IPS-18a (cell line): ENCODE measurements around the gene ETV2.

Experiments
- H3K27ac ChIP-seq: one replicate; pipeline ENCODE4 v1.5.1; 2013; ENCODE audit warnings: low read length
- H3K27me3 ChIP-seq: one replicate; pipeline ENCODE4 v1.6.1; 2013; ENCODE audit warnings: mild to moderate bottlenecking, low read length; ENCODE audit not compliant: control insufficient read depth, insufficient read depth
- H3K36me3 ChIP-seq: one replicate; pipeline ENCODE4 v1.6.1; 2013; ENCODE audit warnings: low read depth, low read length; ENCODE audit not compliant: control insufficient read depth
- H3K4me1 ChIP-seq: one replicate; pipeline ENCODE4 v1.6.1; 2013; ENCODE audit warnings: low read depth, low read length; ENCODE audit not compliant: control insufficient read depth
- H3K4me3 ChIP-seq: one replicate; pipeline ENCODE4 v1.5.1; 2013; ENCODE audit warnings: low read length
- H3K9ac ChIP-seq: one replicate; pipeline ENCODE4 v1.6.1; 2013; ENCODE audit warnings: mild to moderate bottlenecking, low read length, moderate library complexity
- H3K9me3 ChIP-seq: one replicate; pipeline ENCODE4 v1.6.1; 2013; ENCODE audit warnings: low read depth, low read length; ENCODE audit not compliant: control insufficient read depth

Gene ETV2

GRCh38 chr19:35612559-35613321, 28.8 kb upstream of the ETV2 start, which contains the start of gene HAUS5:
HAUS5 (plus strand) TSS chr19:35612735; CDS start chr19:35612795, 60 bp downstream.
- peaks cover 6% of the 10 kb centered on the region for H3K27me3 ChIP-seq
- H3K36me3 ChIP-seq: peaks cover 7% of the 10 kb centered on the region
- H3K9me3 ChIP-seq: no peaks in the 10 kb centered on the region
- peak within 1 kb of the TSS; percentile 17 for H3K27ac ChIP-seq
- peak within 1 kb of the TSS; percentile 87 for H3K9ac ChIP-seq
- no peaks in the 10 kb centered on the region for H3K4me1 ChIP-seq
- H3K4me3 ChIP-seq: peak within 1 kb of the TSS; percentile 93

GRCh38 chr19:35613574-35613973, 28.0 kb upstream of the ETV2 start:
- Histone ChIP-seq H3K4me1 (no peaks in the 10 kb centered on the region), H3K27ac (no peak overlapping the region), H3K4me3 (peak overlapping the region; percentile 93), H3K9me3 (no peaks in the 10 kb centered on the region), H3K36me3 (peaks cover 7% of the 10 kb centered on the region), H3K9ac (no peak overlapping the region), H3K27me3 (peaks cover 6% of the 10 kb centered on the region)

- Histone ChIP-seq H3K27me3 (peaks cover 6% of the 10 kb centered on the region), H3K9me3 (no peaks in the 10 kb centered on the region), H3K9ac (no peak overlapping the region), H3K36me3 (peaks cover 7% of the 10 kb centered on the region), H3K27ac (no peak overlapping the region), H3K4me1 (no peaks in the 10 kb centered on the region), H3K4me3 (no peak overlapping the region)
Measured at GRCh38 chr19:35615036-35615435, 26.5 kb upstream of the ETV2 start.

DNA sequence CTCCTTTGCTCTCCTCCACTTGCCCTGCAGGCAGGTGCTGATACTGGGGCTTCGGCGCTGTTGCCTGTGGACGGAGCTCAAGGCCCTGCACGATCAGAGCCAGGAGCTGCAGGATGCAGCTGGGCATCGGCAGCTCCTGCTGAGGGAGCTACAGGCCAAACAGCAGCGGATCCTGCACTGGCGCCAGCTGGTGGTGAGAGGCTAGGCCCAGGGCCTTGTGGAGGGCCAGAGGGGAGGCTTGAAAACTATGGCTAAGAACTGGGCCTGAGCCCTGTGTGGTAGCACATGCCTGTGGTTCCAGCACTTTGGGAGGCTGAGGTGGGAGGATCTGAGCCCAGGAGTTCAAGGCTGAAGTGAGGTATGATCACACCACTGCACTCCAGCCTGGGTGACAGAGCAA, 22.7 kb upstream of the ETV2 start:
- Histone ChIP-seq H3K27me3 (no peaks in the 10 kb centered on the region), H3K36me3 (peaks cover 18% of the 10 kb centered on the region), H3K27ac (no peak overlapping the region), H3K4me3 (no peak overlapping the region), H3K9me3 (no peaks in the 10 kb centered on the region), H3K9ac (no peak overlapping the region), H3K4me1 (no peaks in the 10 kb centered on the region)

GRCh38 chr19:35619290-35619923, 22.1 kb upstream of the ETV2 start:
- Histone ChIP-seq H3K4me3 (no peak overlapping the region), H3K27me3 (no peaks in the 10 kb centered on the region), H3K27ac (no peak overlapping the region), H3K4me1 (no peaks in the 10 kb centered on the region), H3K36me3 (peaks cover 18% of the 10 kb centered on the region), H3K9me3 (no peaks in the 10 kb centered on the region), H3K9ac (no peak overlapping the region)

DNA sequence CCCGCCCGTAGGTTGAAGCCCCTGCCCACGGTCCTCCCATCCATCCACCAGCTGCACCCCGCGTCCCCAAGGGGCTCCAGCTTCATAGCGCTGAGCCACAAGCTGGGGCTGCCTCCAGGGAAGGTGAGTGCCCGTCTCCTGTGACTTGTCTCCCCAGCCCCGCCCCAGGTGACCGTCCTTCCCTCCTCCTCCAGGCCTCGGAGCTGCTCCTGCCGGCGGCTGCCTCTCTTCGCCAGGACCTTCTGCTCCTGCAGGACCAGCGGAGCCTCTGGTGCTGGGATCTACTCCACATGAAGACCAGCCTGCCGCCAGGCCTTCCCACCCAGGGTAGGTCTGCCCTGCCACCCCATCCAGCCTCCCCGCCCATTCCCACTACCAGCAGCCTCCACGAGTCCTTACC, 21.5 kb upstream of the ETV2 start:
- Histone ChIP-seq H3K9me3 (no peaks in the 10 kb centered on the region), H3K36me3 (peaks cover 17% of the 10 kb centered on the region), H3K4me3 (no peak overlapping the region), H3K9ac (no peak overlapping the region), H3K27me3 (no peaks in the 10 kb centered on the region), H3K27ac (no peak overlapping the region), H3K4me1 (no peaks in the 10 kb centered on the region)

- H3K36me3 ChIP-seq: peaks cover 12% of the 10 kb centered on the region
Measured at GRCh38 chr19:35621708-35622107, 19.8 kb upstream of the ETV2 start.

DNA sequence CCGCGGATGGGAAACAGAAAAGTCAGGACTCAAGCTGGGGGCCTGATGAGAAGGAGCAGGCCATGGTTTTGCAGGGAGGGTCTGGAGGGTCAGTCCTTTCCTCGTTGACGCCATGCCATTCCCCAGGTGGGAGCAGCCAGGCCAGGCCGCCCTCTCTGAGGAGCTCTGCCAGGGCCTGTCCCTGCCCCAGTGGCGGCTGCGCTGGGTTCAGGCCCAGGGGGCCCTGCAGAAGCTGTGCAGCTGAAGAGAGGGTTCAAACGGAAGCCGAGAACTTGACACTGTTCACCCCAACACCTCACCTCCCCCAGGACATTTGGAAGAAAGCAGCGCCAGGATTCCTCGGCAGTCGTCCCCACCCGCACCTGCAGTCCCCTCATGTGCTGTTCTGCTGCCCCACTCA, 18.8 kb upstream of the ETV2 start:
- H3K27me3 ChIP-seq: no peaks in the 10 kb centered on the region
- H3K4me3 ChIP-seq: no peak overlapping the region
- H3K27ac ChIP-seq: no peak overlapping the region
- no peak overlapping the region for H3K9ac ChIP-seq
- H3K4me1 ChIP-seq: no peaks in the 10 kb centered on the region
- H3K9me3 ChIP-seq: no peaks in the 10 kb centered on the region
- H3K36me3 ChIP-seq: peaks cover 12% of the 10 kb centered on the region

More at GRCh38 chr19:35621708-35622107, 19.8 kb upstream of the ETV2 start:
- Histone ChIP-seq H3K4me1 (no peaks in the 10 kb centered on the region), H3K27ac (no peak overlapping the region), H3K27me3 (no peaks in the 10 kb centered on the region), H3K4me3 (no peak overlapping the region), H3K9me3 (no peaks in the 10 kb centered on the region), H3K9ac (no peak overlapping the region)

GRCh38 chr19:35623327-35624010, 18.1 kb upstream of the ETV2 start:
- H3K27me3 ChIP-seq: no peaks in the 10 kb centered on the region
- H3K27ac ChIP-seq: no peak overlapping the region
- peaks cover 12% of the 10 kb centered on the region for H3K36me3 ChIP-seq
- H3K9ac ChIP-seq: no peak overlapping the region
- no peaks in the 10 kb centered on the region for H3K9me3 ChIP-seq
- H3K4me3 ChIP-seq: no peak overlapping the region
- no peaks in the 10 kb centered on the region for H3K4me1 ChIP-seq

- Histone ChIP-seq H3K4me3 (peak overlapping the region; percentile 81), H3K9ac (peak overlapping the region; percentile 55), H3K9me3 (no peaks in the 10 kb centered on the region), H3K27me3 (no peaks in the 10 kb centered on the region), H3K36me3 (peaks cover 21% of the 10 kb centered on the region), H3K27ac (peak overlapping the region; percentile 42), H3K4me1 (no peaks in the 10 kb centered on the region)
Measured at GRCh38 chr19:35628264-35628564, 13.3 kb upstream of the ETV2 start.

DNA sequence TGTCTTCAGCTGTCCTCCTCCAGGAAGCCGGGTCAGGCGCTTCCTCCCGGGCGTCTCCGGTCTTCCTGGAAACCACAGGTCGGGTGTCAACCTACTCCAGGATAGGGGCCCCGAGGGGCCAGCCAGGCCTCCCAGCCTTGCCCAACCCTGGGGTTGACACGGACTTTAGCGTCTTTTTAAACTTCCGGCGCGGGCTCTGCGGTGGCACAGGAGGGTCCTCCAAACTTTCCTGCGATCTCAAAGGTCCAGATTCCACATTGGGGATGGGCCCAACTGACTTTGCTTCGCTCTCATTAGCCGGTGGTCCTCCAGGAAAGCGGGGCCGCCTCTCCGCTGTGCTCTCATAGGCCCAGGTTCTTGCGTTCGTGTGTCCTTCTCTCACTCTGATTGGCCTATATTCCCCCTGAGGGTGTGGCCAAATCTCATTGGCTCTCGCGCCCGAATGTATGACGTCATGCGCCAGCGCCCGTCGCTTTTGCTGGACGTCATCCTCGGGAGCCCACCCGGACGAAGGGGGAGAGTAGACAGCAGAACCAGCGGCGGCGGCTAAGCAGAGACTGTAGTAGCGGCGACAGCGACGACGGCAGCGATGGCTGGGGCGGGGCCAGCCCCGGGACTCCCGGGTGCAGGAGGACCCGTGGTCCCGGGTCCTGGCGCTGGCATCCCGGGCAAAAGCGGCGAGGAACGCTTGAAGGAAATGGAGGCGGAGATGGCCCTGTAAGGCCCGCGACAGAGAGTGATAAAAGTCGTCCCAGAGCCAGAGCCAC, 12.8 kb upstream of the ETV2 start, which contains the start of gene RBM42:
Gene RBM42 (plus strand): TSS at position 472 of the 767 bp plus-strand sequence. CDS start 118 bp downstream, at position 590.
- H3K9ac ChIP-seq: peak within 1 kb of the TSS; percentile 63
- H3K36me3 ChIP-seq: peaks cover 24% of the 10 kb centered on the region
- H3K27ac ChIP-seq: peak within 1 kb of the TSS; percentile 42
- H3K27me3 ChIP-seq: no peaks in the 10 kb centered on the region
- no peaks in the 10 kb centered on the region for H3K4me1 ChIP-seq
- H3K4me3 ChIP-seq: peak within 1 kb of the TSS; percentile 81
- no peaks in the 10 kb centered on the region for H3K9me3 ChIP-seq
